D721Med (cell line): ENCODE data around the gene ZDHHC16.

Source experiments
- DNase-seq: peaks from one replicate; pipeline ENCODE4 v3.0.0; 2011; ENCODE audit warnings: low spot score; ENCODE audit not compliant: insufficient read length
- FAIRE-seq: peaks from 2 replicates; lab custom pipeline; 2011; peaks lifted over from hg19 to GRCh38; lab: Jason Lieb, UNC
- TF ChIP-seq, protein P1 (sequence below): IDR thresholded peaks from 2 replicates; pipeline ENCODE4 v1.5.1; 2012; ENCODE audit warnings: mild to moderate bottlenecking, control low read depth; ENCODE audit not compliant: insufficient read depth; ENCODE audit errors: missing control alignments

The ZDHHC16 gene

DNA sequence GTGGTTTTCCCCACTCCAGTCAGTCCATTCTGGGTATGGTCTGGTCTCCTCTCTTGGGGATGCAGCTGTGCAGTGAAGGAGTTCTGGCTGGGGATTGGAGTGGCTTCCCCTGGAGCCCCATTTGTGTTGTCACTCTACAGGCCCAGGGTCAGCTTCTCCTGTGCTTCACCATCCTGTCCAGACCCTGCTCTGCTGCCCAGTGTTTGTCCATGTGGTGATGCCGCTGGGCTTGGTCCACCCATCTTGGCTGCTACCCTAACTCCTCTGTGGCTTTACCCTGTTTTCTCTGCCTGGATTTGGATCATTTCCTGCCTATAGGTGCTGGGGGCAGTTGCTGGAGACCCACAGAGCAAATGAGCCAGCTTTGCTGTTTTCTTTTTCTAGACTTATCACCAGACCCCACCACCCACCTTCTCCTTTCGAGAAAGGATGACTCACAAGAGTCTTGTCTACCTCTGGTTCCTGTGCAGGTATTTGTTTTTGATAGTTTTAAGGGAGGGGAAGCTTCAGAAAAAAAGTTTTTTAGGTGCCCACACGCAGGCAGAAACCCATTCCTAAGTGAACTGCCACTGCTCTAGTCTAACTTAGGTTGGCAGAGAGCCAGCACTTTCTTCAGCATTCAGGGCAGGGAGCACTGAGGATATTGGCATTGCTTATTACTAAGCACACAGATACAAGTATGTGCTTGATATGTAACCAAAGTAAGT, 8.5 kb downstream of the ZDHHC16 start:
- FAIRE-seq (no peak), DNase-seq (no peak)
- TF ChIP-seq, protein P1, sequence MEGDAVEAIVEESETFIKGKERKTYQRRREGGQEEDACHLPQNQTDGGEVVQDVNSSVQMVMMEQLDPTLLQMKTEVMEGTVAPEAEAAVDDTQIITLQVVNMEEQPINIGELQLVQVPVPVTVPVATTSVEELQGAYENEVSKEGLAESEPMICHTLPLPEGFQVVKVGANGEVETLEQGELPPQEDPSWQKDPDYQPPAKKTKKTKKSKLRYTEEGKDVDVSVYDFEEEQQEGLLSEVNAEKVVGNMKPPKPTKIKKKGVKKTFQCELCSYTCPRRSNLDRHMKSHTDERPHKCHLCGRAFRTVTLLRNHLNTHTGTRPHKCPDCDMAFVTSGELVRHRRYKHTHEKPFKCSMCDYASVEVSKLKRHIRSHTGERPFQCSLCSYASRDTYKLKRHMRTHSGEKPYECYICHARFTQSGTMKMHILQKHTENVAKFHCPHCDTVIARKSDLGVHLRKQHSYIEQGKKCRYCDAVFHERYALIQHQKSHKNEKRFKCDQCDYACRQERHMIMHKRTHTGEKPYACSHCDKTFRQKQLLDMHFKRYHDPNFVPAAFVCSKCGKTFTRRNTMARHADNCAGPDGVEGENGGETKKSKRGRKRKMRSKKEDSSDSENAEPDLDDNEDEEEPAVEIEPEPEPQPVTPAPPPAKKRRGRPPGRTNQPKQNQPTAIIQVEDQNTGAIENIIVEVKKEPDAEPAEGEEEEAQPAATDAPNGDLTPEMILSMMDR: no peak

DNA sequence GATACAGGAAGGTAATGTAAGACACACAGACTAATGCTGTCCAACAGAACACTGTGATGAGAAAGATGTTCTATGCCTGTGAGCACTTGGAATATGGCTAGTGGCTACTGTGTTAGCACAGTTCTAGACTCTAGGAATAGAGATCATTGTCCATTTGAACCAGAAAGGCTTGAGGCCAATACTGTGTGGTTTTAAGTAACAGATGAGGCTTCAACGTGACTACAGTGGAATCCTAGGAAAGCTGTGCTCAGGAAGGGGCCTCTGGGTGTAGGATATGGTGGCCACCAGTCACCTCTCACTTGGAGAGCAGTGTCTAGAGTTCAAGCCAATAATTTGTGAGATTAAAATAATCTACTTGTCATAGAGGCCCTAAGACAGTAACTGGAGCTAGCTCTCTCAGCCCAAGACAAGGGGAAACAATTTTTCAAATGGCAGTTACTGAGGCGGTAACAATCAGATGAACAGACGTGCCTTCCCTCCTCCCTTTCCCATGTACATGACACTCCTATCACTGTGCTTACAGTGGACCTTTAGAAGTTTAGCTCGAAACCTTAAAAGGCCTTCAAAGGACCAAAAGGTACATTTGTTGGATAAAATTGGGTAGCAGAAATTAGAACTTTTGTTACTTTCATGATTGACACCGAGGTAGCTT, 10.2 kb downstream of the ZDHHC16 start:
- no peak for DNase-seq
- TF ChIP-seq, protein P1: no peak
- FAIRE-seq: no peak

DNA sequence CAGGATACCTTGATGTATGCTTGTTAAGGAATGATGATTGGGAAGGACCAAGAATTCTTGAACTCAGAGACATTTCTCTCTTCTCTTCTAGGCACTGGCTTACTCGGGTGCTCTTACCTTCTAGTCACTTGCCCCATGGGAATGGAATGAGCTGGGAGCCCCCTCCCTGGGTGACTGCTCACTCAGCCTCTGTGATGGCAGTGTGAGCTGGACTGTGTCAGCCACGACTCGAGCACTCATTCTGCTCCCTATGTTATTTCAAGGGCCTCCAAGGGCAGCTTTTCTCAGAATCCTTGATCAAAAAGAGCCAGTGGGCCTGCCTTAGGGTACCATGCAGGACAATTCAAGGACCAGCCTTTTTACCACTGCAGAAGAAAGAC, 10.7 kb downstream of the ZDHHC16 start:
- FAIRE-seq (no peak), DNase-seq (no peak)
- TF ChIP-seq, protein P1: no peak

DNA sequence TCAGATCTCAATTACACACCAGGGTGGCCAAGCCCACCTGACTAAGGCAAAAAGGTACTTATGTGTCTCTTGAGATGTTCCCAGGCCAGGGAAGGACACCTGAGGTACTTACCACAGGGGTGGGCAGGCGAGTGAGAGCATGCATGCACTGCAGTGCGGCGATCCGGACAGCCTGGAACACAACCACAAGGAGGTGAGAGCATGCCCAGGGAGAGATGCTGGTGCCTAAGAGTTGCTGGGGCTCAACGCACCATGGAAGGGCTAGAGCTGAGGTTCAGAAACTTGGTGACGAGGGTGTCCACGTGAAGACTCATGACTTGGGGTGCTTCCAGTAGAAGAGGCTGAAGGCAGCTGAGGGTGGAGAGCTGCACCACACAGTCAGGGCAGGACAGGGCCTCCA, 13.1 kb downstream of the ZDHHC16 start:
- FAIRE-seq (no peak), DNase-seq (no peak)
- TF ChIP-seq, protein P1: no peak

DNA sequence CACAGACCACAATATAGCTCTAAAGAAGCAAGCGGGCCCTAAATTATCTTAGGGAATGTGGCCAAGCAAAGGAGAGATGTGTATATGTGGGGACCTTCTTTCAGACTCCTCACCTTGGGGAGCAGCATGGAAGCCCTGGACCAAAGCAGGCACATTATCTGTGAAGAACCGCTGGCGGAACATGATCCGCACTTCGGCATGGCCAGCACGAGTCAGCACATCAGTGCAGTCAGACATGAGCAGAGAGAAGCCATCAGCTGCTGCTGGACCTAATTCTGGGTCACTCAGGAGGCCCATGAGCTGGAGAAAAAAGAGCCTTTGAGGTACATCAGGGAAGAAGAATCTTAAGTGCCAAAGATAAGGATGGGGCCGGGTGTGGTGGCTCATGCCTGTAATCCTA, 14.0 kb downstream of the ZDHHC16 start:
- DNase-seq (no peak), FAIRE-seq (no peak)
- TF ChIP-seq, protein P1: no peak

DNA sequence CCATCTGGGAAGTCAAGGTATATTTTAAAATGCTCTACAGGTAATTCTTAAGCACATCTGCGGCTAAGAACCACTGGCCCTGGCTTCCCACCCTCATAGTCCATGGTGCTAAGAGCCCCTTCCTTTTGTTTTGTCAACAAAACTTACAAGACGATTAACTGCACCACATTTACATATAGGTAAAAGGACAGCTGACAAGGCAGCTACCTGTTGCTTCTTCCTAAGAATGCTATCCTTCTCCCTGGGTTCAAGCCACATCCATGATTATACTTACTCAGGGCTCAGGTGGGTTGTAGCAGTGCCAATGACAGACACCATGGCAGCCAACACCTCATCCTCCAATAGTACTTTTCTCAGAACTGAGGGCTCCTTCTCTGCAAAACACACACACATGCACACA, 16.3 kb downstream of the ZDHHC16 start:
- FAIRE-seq (no peak), DNase-seq (no peak)
- TF ChIP-seq, protein P1: no peak

DNA sequence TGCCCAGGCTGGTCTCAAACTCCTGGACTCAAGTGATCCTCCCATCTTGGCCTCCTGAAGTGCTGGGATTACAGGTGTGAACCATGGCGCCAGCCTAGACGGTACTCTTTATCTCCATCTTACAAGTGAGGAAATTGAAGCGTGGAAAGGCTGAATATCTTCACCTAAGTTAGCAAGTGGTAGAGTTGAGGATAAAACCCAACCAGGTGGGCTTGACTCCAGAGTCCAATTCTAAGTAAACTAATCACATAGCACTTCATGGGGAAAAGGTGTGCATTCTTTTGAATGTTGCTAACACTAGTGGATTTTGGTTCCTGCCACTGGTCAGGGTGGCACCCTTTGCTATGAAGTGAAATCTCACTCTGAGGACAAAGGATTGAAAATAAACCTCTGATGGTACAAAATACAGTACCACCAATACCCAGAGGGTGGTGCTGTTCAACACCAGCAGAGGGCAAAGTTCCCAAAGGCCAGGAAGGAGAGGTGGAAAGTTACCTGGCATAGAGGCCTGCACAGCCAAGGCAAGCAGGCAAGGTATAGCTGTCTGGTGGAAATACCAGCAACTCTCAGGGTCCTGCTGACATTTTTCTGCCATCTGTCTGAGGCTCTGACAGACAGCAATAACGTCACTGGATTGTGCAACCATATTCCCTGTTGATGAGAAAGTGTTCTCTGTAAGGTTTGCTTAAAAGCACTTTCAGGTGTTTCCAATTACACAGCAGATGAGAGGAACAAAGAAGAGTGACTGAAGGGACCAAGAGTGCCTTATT, 17.6 kb downstream of the ZDHHC16 start:
- FAIRE-seq (peak; percentile 38), DNase-seq (no peak)
- TF ChIP-seq, protein P1: peak; percentile 75
